Neural cell (in vitro differentiated cells): Measurements from ENCODE around the gene PGAM4. TPM values are rescaled to one million over a fixed set of nuclear protein-coding genes. Genes with fewer than 3 reads are reported as not detected.

Experiments
- H2AFZ ChIP-seq: fragments of 200-600, 300-800 bp; sonication (generic), shearing (Covaris generic); 2 replicates; pipeline ENCODE4 v1.6.0; 2014; ENCODE audit warnings: low read depth, mild to moderate bottlenecking, antibody characterized with exemption, low read length, moderate library complexity
- H3F3A ChIP-seq: fragments of 200-600 bp; shearing (Covaris generic); 2 replicates; pipeline ENCODE4 v1.6.1; 2016; ENCODE audit warnings: mild to moderate bottlenecking, moderate library complexity, mixed read lengths, antibody characterized with exemption, low read length; ENCODE audit not compliant: insufficient read depth, poor library complexity, severe bottlenecking
- H3K27ac ChIP-seq: fragments of 200-600, 300-800 bp; sonication (generic), shearing (Covaris generic); 2 replicates; pipeline ENCODE4 v1.5.1; 2014; ENCODE audit warnings: mild to moderate bottlenecking, low read length, moderate library complexity
- H3K27me3 ChIP-seq: fragments of 300-800, 200-600 bp; sonication (generic), shearing (Covaris generic); 2 replicates; pipeline ENCODE4 v1.6.0; 2014; ENCODE audit warnings: mild to moderate bottlenecking, low read depth, low read length, moderate library complexity; ENCODE audit not compliant: insufficient read depth
- H3K36me3 ChIP-seq: fragments of 300-800, 200-600 bp; sonication (generic), shearing (Covaris generic); 2 replicates; pipeline ENCODE4 v1.5.1; 2014; ENCODE audit warnings: mild to moderate bottlenecking, antibody characterized with exemption, low read length, moderate library complexity; ENCODE audit not compliant: insufficient read depth
- H3K4me2 ChIP-seq: fragments of 300-800, 200-600 bp; sonication (generic), shearing (Covaris generic); 2 replicates; pipeline ENCODE4 v1.6.0; 2014; ENCODE audit warnings: mild to moderate bottlenecking, low read length
- H3K4me3 ChIP-seq: fragments of 300-800, 200-600 bp; sonication (generic), shearing (Covaris generic); 2 replicates; pipeline ENCODE4 v1.5.1; 2014; ENCODE audit warnings: mild to moderate bottlenecking, low read length, moderate library complexity
- H3K79me2 ChIP-seq: fragments of 200-600 bp; shearing (Covaris generic); replicated peaks from 2 replicates; pipeline ENCODE4 v1.6.0; 2014; ENCODE audit warnings: mild to moderate bottlenecking, low read length, moderate library complexity; ENCODE audit not compliant: insufficient read depth
- H3K9ac ChIP-seq: fragments of 300-800, 200-600 bp; sonication (generic), shearing (Covaris generic); 2 replicates; pipeline ENCODE4 v1.6.1; 2016; ENCODE audit warnings: mild to moderate bottlenecking, low read length, mixed read lengths
- H3K9me2 ChIP-seq: fragments of 200-600 bp; shearing (Covaris generic); 2 replicates; pipeline ENCODE4 v1.6.1; 2016; ENCODE audit warnings: mild to moderate bottlenecking, low read length, mixed read lengths; ENCODE audit not compliant: insufficient read depth
- H3K9me3 ChIP-seq: fragments of 200-600, 300-800 bp; sonication (generic), shearing (Covaris generic); 2 replicates; pipeline ENCODE4 v1.6.1; 2016; ENCODE audit warnings: mild to moderate bottlenecking, mixed run types, low read length, moderate library complexity, mixed read lengths
- H4K20me1 ChIP-seq: fragments of 200-600 bp; shearing (Covaris generic); 2 replicates; pipeline ENCODE4 v1.6.1; 2016; ENCODE audit warnings: mild to moderate bottlenecking, mixed run types; ENCODE audit not compliant: insufficient read depth
- CTCF ChIP-seq: fragments of 450-650 bp; IDR thresholded peaks from 2 replicates; pipeline ENCODE4 v1.5.1; 2014; ENCODE audit warnings: antibody characterized with exemption, mild to moderate bottlenecking, moderate library complexity; ENCODE audit not compliant: poor library complexity, severe bottlenecking
- EP300 ChIP-seq: fragments of 450-650 bp; conservative IDR thresholded peaks from 2 replicates; pipeline ENCODE4 v1.6.1; 2014; ENCODE audit warnings: antibody characterized with exemption, mild to moderate bottlenecking, moderate library complexity; ENCODE audit not compliant: poor library complexity, severe bottlenecking
- EZH2 ChIP-seq: fragments of 200-600, 300-800 bp; shearing (Covaris generic), sonication (generic); IDR thresholded peaks from 2 replicates; pipeline ENCODE4 v1.6.1; 2014; ENCODE audit warnings: antibody characterized with exemption, low read length, borderline replicate concordance, mild to moderate bottlenecking; ENCODE audit not compliant: insufficient read depth, poor library complexity, severe bottlenecking
- MXI1 ChIP-seq: fragments of 450-650 bp; conservative IDR thresholded peaks from 2 replicates; pipeline ENCODE4 v1.6.1; 2014; ENCODE audit warnings: antibody characterized with exemption, mild to moderate bottlenecking; ENCODE audit not compliant: poor library complexity, severe bottlenecking
- POLR2AphosphoS5 ChIP-seq: IDR thresholded peaks from 2 replicates; pipeline ENCODE4 v1.6.1; 2012
- RAD21 ChIP-seq: fragments of 450-650 bp; conservative IDR thresholded peaks from 2 replicates; pipeline ENCODE4 v1.6.1; 2014; ENCODE audit warnings: antibody characterized with exemption, mild to moderate bottlenecking, moderate library complexity
- REST ChIP-seq: IDR thresholded peaks from 2 replicates; pipeline ENCODE4 v1.6.1; 2012; ENCODE audit warnings: borderline replicate concordance
- SMC3 ChIP-seq: fragments of 450-650 bp; conservative IDR thresholded peaks from 2 replicates; pipeline ENCODE4 v1.6.1; 2014; ENCODE audit warnings: antibody characterized with exemption, mild to moderate bottlenecking, moderate library complexity; ENCODE audit not compliant: poor library complexity
- TAF1 ChIP-seq: IDR thresholded peaks from 2 replicates; pipeline ENCODE4 v1.6.1; 2012; ENCODE audit warnings: low read depth
- polyA plus RNA-seq: library from polyadenylated mRNA; depleted of rRNA; stranded (reverse); fragments of >200 nt; gene quantifications from 2 replicates; pipeline ENCODE4 v1.2.3, GENCODE V29; 2014

PGAM4 gene
- polyA plus RNA-seq, 1 donor from 2014 or later = not detected

- no peaks in the 10 kb centered on the region for H3K79me2 ChIP-seq
- no peak overlapping the region for H3K27ac ChIP-seq
- H4K20me1 ChIP-seq = no peaks in the 10 kb centered on the region
- TF ChIP-seq TAF1 = no peak
- no peak for TF ChIP-seq RAD21
- TF ChIP-seq REST = no peak
- TF ChIP-seq MXI1 = no peak
- TF ChIP-seq POLR2AphosphoS5 = no peak
- no peak for TF ChIP-seq EZH2
- no peaks in the 10 kb centered on the region for H3K36me3 ChIP-seq
- H3F3A ChIP-seq = no peaks in the 10 kb centered on the region
- H3K9ac ChIP-seq = no peak overlapping the region
- H3K9me2 ChIP-seq = no peaks in the 10 kb centered on the region
- H3K27me3 ChIP-seq = no peaks in the 10 kb centered on the region
- no peak overlapping the region for H3K4me2 ChIP-seq
- H2AFZ ChIP-seq = no peak overlapping the region
- no peaks in the 10 kb centered on the region for H3K9me3 ChIP-seq
- no peak overlapping the region for H3K4me3 ChIP-seq
Observed at GRCh38 chrX:77967631-77968030, 1.8 kb downstream of the PGAM4 start.

- no peak overlapping the region for H3K4me3 ChIP-seq
- no peak overlapping the region for H2AFZ ChIP-seq
- no peaks in the 10 kb centered on the region for H3K27me3 ChIP-seq
- no peak for TF ChIP-seq RAD21
- TF ChIP-seq REST = no peak
- no peak for TF ChIP-seq POLR2AphosphoS5
- TF ChIP-seq CTCF = no peak
- TF ChIP-seq MXI1 = no peak
- TF ChIP-seq EP300 = no peak
- TF ChIP-seq SMC3 = no peak
- TF ChIP-seq EZH2 = no peak
- TF ChIP-seq TAF1 = no peak
- H3K79me2 ChIP-seq = no peaks in the 10 kb centered on the region
- H3K9ac ChIP-seq = no peak overlapping the region
- no peak overlapping the region for H3K27ac ChIP-seq
- H3K36me3 ChIP-seq = no peaks in the 10 kb centered on the region
- no peaks in the 10 kb centered on the region for H3K9me2 ChIP-seq
- no peak overlapping the region for H3K4me2 ChIP-seq
- H3F3A ChIP-seq = no peaks in the 10 kb centered on the region
- no peaks in the 10 kb centered on the region for H3K9me3 ChIP-seq
- H4K20me1 ChIP-seq = no peaks in the 10 kb centered on the region
Observed at GRCh38 chrX:77966361-77966760, 3.1 kb downstream of the PGAM4 start.
